NCI-H187 treated with DMSO at 0.1 percent for 48 hours (cell line): ENCODE measurements around the gene KIF2B.
"Not testable (repeated sequence)": the region's sequence is repeated elsewhere in the genome, so short reads cannot be mapped to it uniquely, and the experiment has no call there.

ENCODE experiments used
- DNase-seq: peaks from one replicate; lab custom pipeline; 2025; lab: John Stamatoyannopoulos, UW

Gene KIF2B, protein sequence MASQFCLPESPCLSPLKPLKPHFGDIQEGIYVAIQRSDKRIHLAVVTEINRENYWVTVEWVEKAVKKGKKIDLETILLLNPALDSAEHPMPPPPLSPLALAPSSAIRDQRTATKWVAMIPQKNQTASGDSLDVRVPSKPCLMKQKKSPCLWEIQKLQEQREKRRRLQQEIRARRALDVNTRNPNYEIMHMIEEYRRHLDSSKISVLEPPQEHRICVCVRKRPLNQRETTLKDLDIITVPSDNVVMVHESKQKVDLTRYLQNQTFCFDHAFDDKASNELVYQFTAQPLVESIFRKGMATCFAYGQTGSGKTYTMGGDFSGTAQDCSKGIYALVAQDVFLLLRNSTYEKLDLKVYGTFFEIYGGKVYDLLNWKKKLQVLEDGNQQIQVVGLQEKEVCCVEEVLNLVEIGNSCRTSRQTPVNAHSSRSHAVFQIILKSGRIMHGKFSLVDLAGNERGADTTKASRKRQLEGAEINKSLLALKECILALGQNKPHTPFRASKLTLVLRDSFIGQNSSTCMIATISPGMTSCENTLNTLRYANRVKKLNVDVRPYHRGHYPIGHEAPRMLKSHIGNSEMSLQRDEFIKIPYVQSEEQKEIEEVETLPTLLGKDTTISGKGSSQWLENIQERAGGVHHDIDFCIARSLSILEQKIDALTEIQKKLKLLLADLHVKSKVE

DNA sequence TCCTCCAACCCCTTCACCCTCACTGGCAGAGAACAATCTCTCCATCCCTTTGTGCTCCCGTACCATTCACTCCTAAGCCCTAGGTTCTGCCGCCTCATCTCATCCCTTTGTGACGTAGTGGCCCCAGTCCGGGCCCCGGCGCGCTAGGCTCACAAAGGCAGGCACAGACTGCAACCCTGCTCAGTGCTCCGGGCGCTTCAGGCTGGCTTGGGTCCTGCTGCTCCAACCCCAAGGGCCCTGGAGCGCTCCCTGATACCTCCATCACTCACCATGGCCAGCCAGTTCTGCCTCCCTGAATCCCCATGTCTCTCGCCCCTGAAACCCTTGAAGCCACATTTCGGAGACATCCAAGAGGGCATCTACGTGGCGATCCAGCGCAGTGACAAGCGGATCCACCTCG is at the start of gene KIF2B:
Gene KIF2B (plus strand): TSS at position 164 of the 400 bp plus-strand sequence. CDS start 107 bp downstream, at position 271.
- DNase-seq, result no peak

DNA sequence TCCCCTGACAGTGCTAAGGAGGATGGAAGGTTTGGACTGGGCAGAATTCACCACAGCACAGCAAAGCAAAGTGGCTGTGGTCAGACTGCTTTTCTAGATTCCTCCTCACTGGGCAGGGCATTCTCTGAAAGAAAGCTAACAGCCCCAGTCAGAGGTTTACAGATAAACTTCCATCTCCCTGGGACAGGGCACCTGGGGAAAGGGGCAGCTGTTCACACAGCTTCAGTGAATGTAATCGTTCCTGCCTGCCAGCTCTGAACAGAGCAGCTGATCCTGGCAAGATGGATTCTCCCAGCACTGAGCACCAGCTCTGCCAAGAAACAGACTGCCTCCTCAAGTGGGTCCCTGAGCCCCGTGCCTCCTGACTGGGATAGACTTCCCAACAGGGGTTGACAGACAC is 42.4 kb upstream of the KIF2B start:
- no peak for DNase-seq

DNA sequence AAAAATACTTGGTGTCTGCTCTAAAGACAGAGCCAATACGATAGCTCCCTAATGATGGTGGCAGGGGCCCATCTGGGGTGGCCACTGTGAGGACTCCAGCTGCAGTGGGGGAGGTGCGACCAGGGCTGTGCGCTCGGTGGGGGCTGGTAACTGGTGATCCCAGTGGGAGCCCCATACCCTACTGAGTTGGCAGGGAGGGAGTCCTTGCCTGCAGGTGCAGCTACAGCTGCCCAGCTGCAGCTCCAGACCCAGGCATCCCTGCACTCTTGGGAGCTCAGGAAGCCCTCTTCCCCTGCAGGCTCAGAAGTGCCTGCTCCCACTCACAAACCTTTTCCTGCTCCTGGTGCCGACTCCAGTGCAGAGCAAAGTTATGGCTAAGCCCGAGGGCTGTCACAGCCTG is 31.2 kb upstream of the KIF2B start:
- DNase-seq, result no peak

DNA sequence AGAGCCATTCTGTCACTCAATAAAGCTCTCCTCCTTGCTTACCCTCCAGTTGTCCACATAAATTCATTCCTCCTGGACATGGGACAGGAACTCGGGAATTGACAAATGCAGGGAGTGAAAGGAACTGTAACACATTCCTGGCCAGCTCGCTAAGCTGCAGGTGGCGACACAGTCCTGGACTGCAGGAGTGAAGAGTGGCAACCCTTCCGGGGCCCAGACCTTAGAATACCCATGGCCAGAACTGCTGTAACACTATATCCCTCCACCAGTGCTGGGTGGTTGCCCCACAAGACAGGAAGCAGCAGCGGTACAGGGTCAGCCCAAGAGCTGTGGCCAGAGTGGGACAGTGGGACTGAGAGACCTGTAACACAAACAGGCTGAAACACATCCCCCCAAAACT is 30.3 kb upstream of the KIF2B start:
- no peak for DNase-seq

DNA sequence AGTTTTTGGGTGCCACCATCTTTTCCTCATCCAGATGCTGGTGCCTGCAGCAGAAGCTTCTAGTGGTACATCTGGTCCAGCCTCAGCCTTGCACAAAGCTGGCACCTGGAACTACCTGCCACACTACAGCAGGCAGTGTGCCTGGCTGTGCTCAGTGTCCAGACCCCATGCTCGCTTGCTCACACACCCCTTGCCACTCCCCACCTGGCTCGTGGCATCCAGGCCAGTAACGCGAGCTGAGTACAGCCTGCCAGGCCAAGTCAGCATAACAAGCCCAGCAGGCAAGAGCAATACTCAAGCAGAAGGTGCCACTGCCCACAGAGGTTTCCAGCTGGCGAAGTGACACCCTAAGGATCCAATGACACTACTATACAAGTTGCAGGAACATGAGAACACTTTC is 29.7 kb upstream of the KIF2B start:
- DNase-seq, result no peak

DNA sequence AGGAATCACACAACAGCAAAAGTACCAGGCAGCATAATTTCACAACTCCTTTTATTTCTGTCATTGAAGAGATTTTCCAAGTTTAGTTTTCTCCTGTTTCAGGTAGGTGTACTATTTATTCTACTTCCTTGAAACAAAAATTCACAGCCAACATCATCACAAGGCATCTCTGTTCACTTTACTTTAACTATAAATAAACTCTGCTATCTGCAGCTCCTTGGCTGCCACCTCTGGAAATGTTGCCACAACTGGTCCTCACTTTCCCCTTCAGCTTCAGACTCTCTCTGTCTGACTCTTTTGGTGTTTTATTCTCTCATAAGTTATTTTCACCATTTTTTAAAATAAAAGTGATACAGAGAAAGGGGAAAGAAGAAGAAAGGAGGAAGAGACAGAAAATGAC is 27.9 kb upstream of the KIF2B start:
- no peak for DNase-seq

DNA sequence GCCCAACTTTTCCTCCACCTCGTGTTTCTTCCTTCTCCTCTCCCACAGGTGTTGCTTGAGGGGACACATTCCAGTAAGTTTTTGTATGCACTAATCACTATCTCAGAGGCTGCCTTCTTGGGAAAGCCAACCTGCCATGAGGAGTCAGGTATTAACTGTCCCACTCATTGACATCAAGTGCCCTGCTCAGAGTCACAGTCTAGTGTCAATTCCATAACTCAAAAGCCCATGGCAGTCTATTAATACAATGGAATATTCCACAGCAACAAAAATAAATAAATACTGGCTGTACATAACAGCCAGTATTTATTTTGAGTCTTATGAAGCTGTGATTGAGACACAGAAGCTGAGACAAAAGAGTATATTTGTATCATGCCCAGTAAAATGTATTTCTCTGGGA is 26.1 kb upstream of the KIF2B start:
- no peak for DNase-seq

DNA sequence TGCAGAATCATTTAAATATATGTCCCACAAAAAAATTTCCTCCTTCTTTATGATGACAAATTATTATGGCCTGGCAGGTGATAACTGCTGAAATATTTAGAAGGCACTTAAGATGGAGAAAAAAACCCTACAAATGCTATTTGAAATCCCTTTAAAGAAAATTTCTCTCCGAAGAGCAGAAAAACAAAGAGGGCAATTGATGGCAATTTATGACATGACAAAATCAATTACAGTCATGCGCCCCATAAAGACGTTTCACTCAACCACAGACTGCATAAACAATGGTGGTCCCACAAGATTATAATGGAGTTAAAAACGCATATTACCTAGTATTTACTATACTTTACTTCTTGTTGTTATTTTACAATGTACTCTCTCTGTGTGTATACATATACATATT is 25.2 kb upstream of the KIF2B start:
- no peak for DNase-seq

DNA sequence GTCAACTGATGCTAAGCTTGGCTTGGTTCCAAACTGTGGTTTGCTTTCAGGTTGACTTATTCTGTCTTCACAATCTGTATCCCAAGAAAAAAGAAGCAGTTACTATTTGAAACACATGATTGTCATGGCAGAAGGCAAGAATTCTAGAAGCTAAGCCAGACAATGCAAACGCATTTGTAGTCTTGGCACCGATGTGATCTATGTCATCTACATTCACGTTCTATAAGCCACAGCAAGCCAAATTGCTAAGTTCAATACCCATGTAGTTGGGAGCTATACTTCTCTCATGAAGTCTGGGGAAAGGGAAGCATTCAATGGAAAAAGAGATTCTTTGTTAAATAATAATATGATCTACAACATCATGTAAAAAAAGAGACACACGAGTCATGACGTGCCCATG is 18.3 kb upstream of the KIF2B start:
- no peak for DNase-seq

DNA sequence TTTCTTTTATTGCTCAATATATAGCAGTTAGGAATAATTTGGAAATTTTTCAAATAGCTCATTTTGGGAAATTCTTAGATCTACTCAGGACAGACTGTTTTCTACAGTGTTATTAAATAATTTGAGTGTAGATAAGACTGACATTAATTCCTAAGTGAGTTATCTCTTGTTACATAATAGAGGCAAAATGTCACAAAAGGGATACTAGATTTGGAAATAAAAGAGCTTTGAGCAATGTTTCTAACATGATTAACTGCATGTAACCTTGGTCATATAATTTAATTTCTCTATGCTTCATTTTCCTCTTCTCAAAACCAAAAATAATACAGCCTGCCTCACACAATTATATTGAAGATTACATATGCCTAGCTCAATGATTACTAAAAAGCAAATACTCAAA is 16.3 kb upstream of the KIF2B start:
- no peak for DNase-seq

DNA sequence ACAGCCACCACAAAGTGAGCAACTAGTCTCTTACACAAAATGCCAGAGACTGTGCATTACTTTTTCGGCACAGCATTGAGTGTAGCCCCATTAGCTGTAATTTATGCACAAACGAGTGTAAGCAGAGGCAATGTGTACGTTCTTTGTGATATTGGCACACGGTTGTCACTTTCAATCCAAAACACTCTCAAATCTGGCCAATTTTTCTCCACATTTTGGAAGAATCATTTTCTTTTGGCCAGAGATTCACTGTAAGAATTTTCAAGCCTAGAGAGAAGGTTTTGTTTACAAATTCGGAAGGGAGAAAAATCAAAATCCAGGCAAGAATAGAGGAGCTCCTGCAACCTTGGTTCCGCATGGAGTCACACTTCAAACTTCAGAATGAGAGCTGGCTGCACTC is 15.4 kb upstream of the KIF2B start:
- no peak for DNase-seq

DNA sequence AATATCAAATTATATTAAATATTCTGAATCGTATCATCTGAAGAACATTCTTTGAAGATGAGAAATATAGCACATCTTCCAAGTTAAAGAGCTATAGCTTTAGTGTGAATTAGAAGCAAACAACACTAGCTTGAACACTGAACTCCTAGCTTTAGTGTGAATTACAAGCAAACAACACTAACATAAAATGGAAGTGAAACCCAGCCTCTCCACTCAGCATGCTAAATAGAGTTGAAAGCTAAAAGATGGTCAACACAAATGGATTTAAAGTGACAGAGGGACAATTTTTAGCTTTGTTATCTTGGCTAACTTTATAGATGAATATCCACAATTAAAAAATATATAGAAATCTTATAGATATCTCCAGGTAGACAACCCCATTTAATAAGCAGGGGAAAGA is 4.5 kb upstream of the KIF2B start:
- DNase-seq, result no peak

DNA sequence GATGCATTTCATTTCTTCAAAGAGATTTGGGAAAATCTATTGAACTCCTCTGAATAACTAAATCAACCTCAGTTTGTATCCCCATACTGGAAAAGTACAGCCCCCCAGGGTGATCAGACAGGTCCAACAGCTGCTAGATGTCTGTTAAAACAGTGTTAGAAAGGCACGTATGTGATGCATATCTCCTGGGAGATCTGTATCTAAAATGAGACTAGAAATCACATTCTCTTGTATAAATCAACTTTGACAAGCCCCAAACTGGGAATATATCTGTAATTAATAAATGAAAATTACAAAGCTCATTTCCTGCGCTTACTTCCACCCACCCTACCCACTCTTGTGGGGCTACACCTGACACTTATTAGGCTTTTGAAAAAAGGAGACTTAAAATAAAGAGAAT is 3.8 kb upstream of the KIF2B start:
- no peak for DNase-seq

DNA sequence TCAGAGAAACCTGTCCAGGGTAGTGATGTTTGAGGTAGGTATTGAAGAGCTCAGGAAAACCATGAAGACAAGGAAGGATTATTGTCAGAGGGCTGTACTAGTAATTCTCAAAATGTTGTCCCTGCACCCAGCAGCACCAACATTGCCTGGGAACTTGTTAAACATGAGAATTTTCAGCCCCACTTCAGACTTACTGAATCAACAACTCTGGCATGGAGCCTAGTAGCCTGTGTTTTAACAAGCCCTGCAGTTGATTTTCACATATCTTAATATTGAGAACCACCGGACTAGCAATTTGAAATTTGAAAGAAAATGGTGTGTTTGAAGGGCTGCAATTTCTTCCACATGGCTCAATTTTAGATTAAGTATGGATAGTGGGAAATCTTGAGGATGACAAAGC is 2.8 kb upstream of the KIF2B start:
- DNase-seq, result no peak

DNA sequence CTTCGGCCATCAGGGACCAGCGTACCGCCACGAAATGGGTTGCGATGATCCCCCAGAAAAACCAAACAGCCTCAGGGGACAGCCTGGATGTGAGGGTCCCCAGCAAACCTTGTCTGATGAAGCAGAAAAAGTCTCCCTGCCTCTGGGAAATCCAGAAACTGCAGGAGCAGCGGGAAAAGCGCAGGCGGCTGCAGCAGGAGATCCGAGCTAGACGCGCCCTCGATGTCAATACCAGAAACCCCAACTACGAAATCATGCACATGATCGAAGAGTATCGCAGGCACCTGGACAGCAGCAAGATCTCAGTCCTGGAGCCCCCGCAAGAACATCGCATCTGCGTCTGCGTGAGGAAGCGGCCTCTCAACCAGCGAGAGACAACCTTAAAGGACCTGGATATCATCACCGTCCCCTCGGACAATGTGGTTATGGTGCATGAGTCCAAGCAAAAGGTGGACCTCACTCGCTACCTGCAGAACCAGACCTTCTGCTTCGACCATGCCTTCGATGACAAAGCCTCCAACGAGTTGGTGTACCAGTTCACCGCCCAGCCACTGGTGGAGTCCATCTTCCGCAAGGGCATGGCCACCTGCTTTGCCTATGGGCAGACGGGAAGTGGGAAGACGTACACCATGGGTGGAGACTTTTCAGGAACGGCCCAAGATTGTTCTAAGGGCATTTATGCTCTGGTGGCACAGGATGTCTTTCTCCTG is 769 bp downstream of the KIF2B start:
- DNase-seq, result no peak

DNA sequence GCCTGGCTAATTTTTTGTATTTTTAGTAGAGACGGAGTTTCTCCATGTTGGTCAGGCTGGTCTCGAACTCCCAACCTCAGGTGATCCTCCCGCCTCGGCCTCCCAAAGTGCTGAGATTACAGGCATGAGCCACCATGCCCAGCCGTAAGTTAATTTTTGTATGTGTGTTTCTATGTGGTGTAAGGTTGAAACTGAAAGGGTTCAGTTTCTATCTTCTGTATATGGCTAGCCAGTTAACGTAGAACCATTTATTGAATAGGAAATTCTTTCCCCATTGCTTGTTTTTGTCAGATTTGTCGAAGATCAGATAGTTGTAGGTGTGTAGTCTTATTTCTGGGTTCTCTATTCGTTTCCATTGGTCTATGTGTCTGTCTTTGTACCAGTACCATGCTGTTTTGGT is 12.0 kb downstream of the KIF2B start:
- not testable (repeated sequence) for DNase-seq

DNA sequence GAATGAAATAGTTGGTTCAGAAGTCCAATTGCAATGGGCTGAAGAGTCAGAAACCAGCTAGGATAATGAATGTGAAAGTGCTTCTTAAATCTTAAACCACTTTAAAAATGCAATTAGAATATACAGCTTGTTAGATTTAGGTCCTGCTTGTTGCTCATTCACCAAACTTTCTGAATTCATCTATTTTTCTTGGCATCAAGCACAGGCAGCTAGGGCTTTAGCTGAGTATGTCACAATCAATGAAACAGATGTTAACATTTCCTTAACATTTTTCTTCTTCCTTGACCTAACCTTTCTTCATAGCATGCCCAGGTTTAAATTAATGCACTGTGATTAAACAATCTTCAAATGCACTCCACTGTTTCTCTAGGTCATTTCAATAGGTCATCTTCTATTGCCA is 14.4 kb downstream of the KIF2B start:
- no peak for DNase-seq

DNA sequence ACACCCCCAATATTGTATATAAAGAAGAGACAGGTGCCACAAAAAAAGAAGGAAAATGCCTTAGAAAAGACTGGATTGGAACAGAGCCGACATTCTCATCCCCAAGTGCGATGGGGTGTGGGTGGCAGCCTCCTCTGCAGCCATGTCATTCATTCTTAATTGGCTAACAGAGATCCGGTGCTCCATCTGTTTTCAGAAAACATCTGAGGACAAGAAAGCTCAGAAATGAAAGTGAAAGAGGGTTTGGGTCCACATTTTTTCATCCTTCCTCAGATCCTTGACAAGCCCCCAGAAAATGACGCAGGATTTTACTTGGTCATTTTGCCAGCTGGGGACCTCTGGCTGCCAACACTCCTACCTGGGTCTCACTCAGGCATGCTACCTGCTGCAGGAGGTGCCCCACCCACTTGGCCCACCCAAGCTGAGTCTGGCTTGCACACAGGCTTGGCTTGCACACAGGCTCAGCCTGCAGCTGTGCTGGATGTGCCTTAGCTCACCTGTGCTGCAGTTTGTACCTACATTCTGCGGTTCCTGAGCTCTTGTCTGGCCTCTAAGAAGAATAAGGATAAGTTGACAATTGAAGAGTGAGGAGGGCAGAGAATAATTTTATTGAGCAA is 21.9 kb downstream of the KIF2B start:
- no peak for DNase-seq

DNA sequence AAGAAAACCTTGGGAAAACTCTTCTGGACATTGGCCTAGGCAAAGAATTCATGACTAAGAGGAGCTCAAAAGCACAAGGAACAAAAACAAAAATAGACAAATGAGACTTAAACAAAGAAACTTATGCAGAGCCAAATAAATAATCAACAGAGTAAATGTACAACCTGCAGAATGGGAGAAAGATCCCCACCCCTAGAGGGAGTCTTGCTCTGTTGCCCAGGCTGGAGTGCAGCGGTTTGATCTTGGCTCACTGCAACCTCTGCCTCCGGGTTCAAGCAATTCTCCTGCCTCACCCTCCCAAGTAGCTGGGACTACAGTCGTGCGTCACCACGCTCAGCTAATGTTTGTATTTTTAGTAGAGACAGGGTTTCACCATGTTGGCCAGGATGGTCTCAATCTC is 48.4 kb downstream of the KIF2B start:
- DNase-seq, result not testable (repeated sequence)
